ENCODE results near the gene ASIP. TPM values are rescaled to one million over a fixed set of nuclear protein-coding genes. Genes with fewer than 3 reads are reported as not detected.
"Not testable (repeated sequence)": the region's sequence is repeated elsewhere in the genome, so short reads cannot be mapped to it uniquely, and the experiment has no call there.

The ASIP gene
- total RNA-seq, 1 donor from 2014 or later = not detected

- no peak overlapping the region for H2AFZ ChIP-seq (ENCODE audit: low read depth, low read length)
- no peak for FAIRE-seq
- no peaks in the 10 kb centered on the region for H3K4me1 Mint-ChIP-seq (ENCODE audit: low read depth, unreplicated experiment)
- H3K27ac ChIP-seq (ENCODE audit: low read depth, low read length) = no peak overlapping the region
- H3K27ac Mint-ChIP-seq (ENCODE audit: unreplicated experiment) = no peak overlapping the region
- no peak overlapping the region for H3K9ac ChIP-seq (ENCODE audit: low read length)
- H3K4me1 ChIP-seq (ENCODE audit: insufficient read depth, low read length) = no peaks in the 10 kb centered on the region
- no peaks in the 10 kb centered on the region for H3K79me2 ChIP-seq (ENCODE audit: insufficient read depth, low read length)
- H3K4me3 ChIP-seq (ENCODE audit: insufficient read depth, low read depth, low read length) = no peak overlapping the region
- peaks cover 29% of the 10 kb centered on the region for H3K36me3 ChIP-seq (ENCODE audit: insufficient read depth, low read length)
- peaks cover 4% of the 10 kb centered on the region for H4K20me1 ChIP-seq (ENCODE audit: insufficient read depth, low read length)
- peaks cover 40% of the 10 kb centered on the region for H3K36me3 Mint-ChIP-seq (ENCODE audit: low read depth, unreplicated experiment)
- H3K9me3 ChIP-seq (ENCODE audit: insufficient read depth, low read depth, low read length) = no peaks in the 10 kb centered on the region
- no peak overlapping the region for H3K4me2 ChIP-seq (ENCODE audit: low read length)
- H3K27me3 Mint-ChIP-seq (ENCODE audit: low read depth, unreplicated experiment) = no peaks in the 10 kb centered on the region
- no peaks in the 10 kb centered on the region for H3K27me3 ChIP-seq (ENCODE audit: insufficient read depth, low read length)
- no peak for DNase-seq (ENCODE audit: low read depth)
- TF ChIP-seq EZH2 (IDR thresholded peaks at IDR 0.05; ENCODE audit: insufficient read depth, low read length) (no peak), CTCF (IDR thresholded peaks at IDR 0.05; ENCODE audit: insufficient read depth, low read depth, low read length) (no peak)
- no peaks in the 10 kb centered on the region for H3K9me3 Mint-ChIP-seq (ENCODE audit: unreplicated experiment)
- H3K4me3 Mint-ChIP-seq (ENCODE audit: unreplicated experiment) = no peak overlapping the region
Measured at GRCh38 chr20:34285450-34285849, 44.2 kb downstream of the ASIP start.

GRCh38 chr20:34287500-34287899 is 46.3 kb downstream of the ASIP start:
- H3K36me3 ChIP-seq (ENCODE audit: insufficient read depth, low read length) = peaks cover 23% of the 10 kb centered on the region
- H3K27me3 ChIP-seq (ENCODE audit: insufficient read depth, low read length); H3K9me3 ChIP-seq (ENCODE audit: insufficient read depth, low read depth, low read length); H3K4me1 ChIP-seq (ENCODE audit: insufficient read depth, low read length); H3K4me2 ChIP-seq (ENCODE audit: low read length); H3K4me3 ChIP-seq (ENCODE audit: insufficient read depth, low read depth, low read length); H3K4me1 Mint-ChIP-seq (ENCODE audit: low read depth, unreplicated experiment); DNase-seq (ENCODE audit: low read depth); H2AFZ ChIP-seq (ENCODE audit: low read depth, low read length); H3K27ac Mint-ChIP-seq (ENCODE audit: unreplicated experiment); H3K79me2 ChIP-seq (ENCODE audit: insufficient read depth, low read length); H3K27ac ChIP-seq (ENCODE audit: low read depth, low read length); H4K20me1 ChIP-seq (ENCODE audit: insufficient read depth, low read length); FAIRE-seq; H3K9me3 Mint-ChIP-seq (ENCODE audit: unreplicated experiment); H3K27me3 Mint-ChIP-seq (ENCODE audit: low read depth, unreplicated experiment); H3K9ac ChIP-seq (ENCODE audit: low read length): not testable (repeated sequence)
- Mint-ChIP-seq H3K4me3 (ENCODE audit: unreplicated experiment) (peak overlapping the region; percentile 22), H3K36me3 (ENCODE audit: low read depth, unreplicated experiment) (peaks cover 40% of the 10 kb centered on the region)

- Mint-ChIP-seq H3K27ac (ENCODE audit: unreplicated experiment) (no peak overlapping the region), H3K36me3 (ENCODE audit: low read depth, unreplicated experiment) (peaks cover 50% of the 10 kb centered on the region), H3K4me3 (ENCODE audit: unreplicated experiment) (no peak overlapping the region), H3K9me3 (ENCODE audit: unreplicated experiment) (no peaks in the 10 kb centered on the region), H3K27me3 (ENCODE audit: low read depth, unreplicated experiment) (no peaks in the 10 kb centered on the region), H3K4me1 (ENCODE audit: low read depth, unreplicated experiment) (no peaks in the 10 kb centered on the region)
- no peak overlapping the region for H3K27ac ChIP-seq (ENCODE audit: low read depth, low read length)
- peaks cover 2% of the 10 kb centered on the region for H3K79me2 ChIP-seq (ENCODE audit: insufficient read depth, low read length)
- H3K9ac ChIP-seq (ENCODE audit: low read length) = no peak overlapping the region
- H3K36me3 ChIP-seq (ENCODE audit: insufficient read depth, low read length) = peaks cover 10% of the 10 kb centered on the region
- no peaks in the 10 kb centered on the region for H3K9me3 ChIP-seq (ENCODE audit: insufficient read depth, low read depth, low read length)
- no peaks in the 10 kb centered on the region for H3K27me3 ChIP-seq (ENCODE audit: insufficient read depth, low read length)
- no peak overlapping the region for H3K4me2 ChIP-seq (ENCODE audit: low read length)
- H2AFZ ChIP-seq (ENCODE audit: low read depth, low read length) = no peak overlapping the region
- FAIRE-seq (no peak), DNase-seq (ENCODE audit: low read depth) (no peak)
- no peak overlapping the region for H3K4me3 ChIP-seq (ENCODE audit: insufficient read depth, low read depth, low read length)
- TF ChIP-seq CTCF (IDR thresholded peaks at IDR 0.05; ENCODE audit: insufficient read depth, low read depth, low read length) = no peak
- no peaks in the 10 kb centered on the region for H3K4me1 ChIP-seq (ENCODE audit: insufficient read depth, low read length)
- H4K20me1 ChIP-seq (ENCODE audit: insufficient read depth, low read length) = peaks cover 32% of the 10 kb centered on the region
Measured at GRCh38 chr20:34290471-34290870, 49.2 kb downstream of the ASIP start.
